ENCODE data around the gene RIN3.
"Not testable (repeated sequence)": the region's sequence is repeated elsewhere in the genome, so short reads cannot be mapped to it uniquely, and the experiment has no call there.

RIN3 gene

GRCh38 chr14:92627707-92628215, 114.2 kb downstream of the RIN3 start:
- DNase-seq = no peak

- DNase-seq = no peak
Observed at GRCh38 chr14:92628636-92629035, 115.1 kb downstream of the RIN3 start.

DNA sequence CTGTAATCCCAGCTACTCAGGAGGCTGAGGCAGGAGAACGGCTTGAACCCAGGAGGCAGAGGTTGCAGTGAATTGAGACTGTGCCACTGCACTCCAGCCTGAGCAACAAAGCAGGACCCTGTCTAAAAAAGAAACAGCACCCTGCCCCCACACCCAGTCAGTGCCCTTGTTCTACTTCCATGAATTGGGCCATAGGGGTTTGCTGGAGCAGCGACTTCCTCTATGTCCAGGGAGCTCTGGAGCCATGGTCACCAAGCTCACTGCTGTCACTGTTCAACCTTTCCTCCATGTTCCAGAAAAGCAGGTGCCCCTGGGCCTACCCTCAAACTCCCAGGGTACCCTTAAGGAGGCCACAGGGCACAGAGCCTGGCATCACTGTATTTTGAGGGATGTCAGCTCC, 116.8 kb downstream of the RIN3 start:
- DNase-seq = no peak

DNA sequence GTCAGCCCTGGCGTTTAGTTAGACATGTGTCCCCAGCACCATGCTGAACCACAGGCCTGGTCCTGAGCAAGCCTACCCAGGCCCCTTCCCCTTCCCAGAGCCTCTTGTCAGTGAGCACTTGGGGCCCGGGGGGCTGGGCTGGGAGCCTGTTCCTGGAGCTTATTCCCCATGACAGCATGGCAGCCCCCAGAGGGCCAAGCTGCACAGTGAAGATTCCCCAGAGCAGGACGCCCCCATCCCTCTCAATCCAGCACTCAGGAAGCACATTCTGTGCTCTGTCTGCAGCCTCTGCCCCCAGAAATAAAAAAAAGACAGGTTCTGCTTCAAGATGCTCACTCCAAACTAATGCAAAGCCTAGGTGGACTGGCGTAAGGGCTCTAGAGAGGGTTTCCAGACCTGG, 117.5 kb downstream of the RIN3 start:
- no peak for DNase-seq

DNA sequence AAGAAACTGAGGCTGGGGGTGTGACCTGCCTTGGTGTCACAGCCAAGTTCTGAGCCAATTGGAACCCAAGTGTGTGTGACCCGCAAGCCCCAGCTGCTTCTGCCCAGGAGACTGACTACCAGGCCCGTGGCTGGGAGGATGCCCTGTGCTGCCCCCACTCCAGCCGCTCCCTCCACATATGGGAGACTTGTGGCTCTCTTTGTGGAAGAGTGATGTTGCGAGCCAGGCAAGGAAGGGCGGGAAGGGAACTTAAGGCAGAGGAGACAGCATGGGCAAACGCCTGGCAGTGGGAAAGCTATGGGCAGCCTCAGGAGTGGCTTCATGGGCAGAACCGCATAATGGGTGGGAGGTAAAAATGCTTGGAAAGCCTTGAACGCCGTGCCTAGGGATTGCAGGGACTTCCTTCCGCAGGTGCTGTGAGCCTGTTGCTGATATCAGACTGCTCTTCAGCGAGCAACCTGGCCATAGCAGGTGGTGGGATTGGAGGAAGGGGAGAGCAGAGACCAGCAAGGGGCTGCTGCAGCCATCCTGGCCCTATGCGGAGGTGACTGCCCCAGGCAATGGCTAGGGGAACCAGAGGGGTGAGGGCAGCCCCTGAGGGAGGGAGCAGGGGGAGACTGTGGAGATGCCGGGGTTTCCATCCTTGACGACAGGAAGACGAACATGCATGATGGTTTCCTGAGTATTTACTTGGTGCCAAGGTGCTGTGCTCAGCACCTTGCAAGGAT, 119.1 kb downstream of the RIN3 start:
- DNase-seq = no peak

DNA sequence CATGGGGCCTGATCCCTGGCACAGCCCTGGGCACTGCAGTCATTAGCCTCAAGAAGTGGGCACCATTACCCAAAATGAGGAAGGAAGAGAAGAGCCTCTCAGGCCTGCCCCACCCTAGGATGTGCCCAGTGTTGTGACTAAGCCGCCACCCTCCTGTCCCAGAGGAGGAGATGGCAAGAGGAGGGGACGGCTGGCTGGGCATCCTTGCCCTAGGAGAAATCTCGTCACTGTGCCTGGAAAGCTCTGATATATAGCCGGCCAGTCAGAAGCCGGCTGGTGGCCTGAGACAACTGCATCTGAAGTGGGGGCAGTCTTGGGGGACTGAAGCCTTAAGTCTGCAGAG, 119.7 kb downstream of the RIN3 start:
- no peak for DNase-seq

- DNase-seq = no peak
Observed at GRCh38 chr14:92633724-92634123, 120.1 kb downstream of the RIN3 start.

GRCh38 chr14:92635031-92635430, 121.5 kb downstream of the RIN3 start:
- no peak for DNase-seq

DNA sequence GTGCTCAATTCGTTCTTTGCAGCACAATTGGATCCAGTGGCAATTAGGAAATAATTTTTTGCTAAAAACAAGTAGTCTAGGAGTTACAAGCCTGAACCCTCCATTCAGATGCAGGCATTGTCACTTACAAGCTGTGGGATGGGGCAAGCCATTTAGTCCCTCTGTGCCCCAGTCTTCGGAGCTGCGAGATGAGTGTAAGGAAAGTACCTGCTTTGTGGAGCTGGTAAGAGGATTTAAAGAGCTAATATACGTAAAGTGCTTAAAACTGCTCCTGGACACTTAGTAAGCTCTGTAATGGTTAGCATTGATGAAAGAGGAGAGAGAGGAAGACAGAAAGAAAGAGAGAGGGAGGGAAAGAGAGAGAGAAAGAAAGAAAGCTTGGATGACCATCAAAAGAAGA, 122.3 kb downstream of the RIN3 start:
- no peak for DNase-seq

- no peak for DNase-seq
Observed at GRCh38 chr14:92637228-92637627, 123.6 kb downstream of the RIN3 start.

DNA sequence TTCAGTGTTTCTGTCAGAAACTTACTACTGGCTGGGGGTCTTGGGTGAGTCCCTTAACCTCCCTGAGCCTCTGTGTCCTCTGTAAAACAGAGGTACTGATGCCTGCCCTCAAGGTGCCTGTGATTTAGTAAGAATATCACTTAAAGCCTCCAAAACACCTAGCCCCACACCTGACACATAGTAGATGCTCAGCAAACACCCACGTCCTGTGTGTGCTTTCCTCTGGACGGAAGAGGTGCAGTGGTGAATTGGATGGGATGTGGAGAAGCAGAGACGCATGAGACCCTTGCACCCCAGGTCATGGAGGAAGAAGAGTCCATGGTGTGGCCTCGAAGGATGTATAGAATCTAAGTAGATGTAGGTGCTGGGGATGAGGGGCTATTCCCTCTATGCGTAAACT, 124.3 kb downstream of the RIN3 start:
- no peak for DNase-seq

GRCh38 chr14:92638266-92638665, 124.7 kb downstream of the RIN3 start:
- no peak for DNase-seq

DNA sequence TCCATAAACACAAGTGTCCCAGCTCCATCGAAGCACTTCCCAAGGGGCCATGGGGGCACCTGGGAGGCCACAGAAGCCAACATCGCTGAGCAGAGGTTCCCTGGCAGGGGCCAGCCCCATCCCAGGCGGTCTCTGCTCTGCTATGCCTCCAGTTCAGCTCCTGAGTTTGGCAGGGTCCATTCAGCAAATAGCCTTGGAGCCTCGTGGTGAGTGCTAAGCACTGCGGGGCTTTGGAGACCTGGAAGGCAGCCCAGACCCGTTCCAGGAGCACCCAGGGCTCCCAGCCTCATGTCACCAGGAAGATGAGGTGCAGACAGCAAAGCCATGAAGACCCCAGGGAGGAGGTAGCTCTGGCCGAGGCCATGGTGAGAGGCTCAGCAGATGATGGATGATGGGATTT, 125.3 kb downstream of the RIN3 start:
- DNase-seq = no peak

GRCh38 chr14:92639472-92640117, 126.0 kb downstream of the RIN3 start:
- not testable (repeated sequence) for DNase-seq

- no peak for DNase-seq
Observed at GRCh38 chr14:92641306-92641705, 127.7 kb downstream of the RIN3 start.

GRCh38 chr14:92644171-92644969, 130.8 kb downstream of the RIN3 start:
- DNase-seq = no peak

DNA sequence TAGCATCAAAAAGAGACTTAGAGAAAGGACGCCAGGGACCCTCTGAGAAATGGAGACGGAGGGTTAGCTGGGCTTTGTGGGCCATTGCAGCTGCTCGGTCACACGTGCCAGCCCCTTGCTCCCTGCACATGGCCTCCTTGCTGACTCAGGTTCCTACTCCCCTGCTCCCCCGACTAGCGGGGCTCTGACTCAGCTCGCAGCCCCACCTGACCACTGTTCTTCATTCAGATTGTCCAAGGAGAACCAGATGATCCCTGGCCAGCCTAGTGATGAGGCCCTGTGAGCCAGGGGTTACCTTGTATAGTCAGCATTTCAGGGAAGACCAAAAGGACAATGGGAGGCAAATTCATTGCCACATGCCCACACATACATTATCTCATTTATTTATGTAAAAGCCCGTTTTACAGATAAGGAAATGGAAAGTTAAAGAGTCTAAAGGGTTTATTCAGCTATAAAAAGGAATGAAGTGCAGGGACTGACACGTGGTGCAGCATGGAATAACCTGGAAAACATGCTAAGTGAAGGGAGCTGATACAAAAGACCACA, 131.5 kb downstream of the RIN3 start:
- DNase-seq = no peak

DNA sequence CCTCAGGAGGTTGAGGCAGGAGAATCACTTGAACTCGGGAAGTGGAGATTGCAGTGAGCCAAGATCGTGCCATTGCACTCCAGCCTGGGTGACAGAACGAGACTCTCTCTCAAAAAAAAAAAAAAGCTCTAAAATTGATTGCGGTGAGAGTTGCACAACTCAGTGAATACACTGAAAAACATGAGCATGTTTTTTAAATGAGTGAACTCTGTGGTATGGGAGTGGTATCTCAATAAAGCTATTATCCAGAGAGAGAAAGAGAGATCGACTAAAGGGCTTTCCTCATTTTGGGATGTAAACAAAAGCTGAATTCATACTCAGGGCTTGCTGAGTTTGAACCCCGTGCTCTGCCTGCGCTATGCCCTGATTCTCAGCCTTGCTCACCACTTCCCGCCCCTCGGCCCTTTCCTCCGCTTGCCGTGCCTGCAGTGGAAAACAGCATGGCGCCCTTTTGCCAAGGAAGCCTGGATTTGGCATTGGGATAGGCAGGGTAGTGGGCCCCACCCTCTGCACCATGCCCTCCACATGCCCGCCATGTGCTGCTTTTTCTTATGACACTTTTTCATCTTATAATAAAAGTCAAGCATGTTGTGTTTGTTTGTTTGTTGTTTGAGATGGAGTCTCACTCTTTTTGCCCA, 132.4 kb downstream of the RIN3 start:
- DNase-seq = no peak

DNA sequence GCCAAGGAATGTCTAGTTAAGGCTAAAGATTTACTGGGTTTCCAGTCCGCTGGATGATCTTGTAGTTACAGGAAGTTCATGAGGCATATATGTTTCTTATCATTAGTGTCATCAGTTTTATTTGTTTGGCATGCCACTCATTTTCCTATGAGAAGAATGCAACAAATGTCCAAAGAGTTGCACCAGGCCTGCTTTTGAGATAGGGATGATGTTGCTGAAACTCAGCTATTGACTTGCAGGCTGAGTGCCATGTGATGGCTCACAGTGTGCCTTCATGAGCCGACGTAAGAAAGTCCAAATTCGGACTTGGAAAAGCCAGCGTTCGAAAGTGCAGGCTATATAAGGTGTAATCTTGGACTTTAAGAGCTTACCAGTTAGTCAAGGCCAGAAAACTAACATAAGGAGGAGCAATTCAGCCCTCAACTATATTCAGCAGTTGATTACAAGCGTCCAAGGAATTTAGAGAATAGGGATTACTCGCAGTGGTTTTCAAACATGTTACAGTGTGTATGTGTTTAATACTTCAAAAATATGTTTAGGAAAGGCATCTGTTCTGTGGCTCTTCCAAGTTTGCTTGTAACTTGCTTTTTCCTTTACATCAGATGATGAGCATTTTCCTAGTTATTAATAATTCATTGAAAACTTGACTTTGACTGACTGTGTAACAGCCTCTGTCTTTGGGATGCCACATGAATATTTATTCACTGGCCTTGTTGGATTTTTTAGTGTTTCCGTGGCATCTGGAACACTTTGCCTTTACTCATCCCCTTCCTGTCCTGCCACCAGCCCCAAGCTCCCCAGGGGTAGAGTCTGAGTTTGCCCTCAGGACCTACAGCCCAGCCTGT, 133.6 kb downstream of the RIN3 start:
- no peak for DNase-seq

DNA sequence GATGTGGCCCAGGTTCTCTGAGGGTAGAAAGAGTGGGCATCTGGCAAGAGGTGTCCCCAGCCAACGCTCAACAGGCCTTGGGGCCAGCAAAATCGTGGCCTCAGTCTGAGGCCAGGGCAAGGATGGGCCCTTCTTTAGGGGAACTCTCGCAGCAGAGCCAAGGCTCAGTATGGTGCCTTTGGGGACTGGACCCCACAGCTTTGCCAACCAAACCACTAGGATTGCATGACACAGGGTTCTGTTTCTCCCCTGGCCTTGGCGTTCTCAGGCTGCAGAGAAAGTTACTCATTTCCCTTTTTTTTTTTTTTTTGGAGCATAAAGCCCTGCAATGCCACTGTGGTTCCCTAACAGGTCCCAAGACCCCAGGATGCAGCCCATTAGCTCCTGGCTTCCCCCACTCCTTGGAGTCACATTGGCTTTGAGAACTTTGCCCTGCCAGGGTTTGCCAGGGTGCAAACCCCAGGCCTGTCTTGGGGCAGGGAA, 134.3 kb downstream of the RIN3 start:
- DNase-seq = no peak

DNA sequence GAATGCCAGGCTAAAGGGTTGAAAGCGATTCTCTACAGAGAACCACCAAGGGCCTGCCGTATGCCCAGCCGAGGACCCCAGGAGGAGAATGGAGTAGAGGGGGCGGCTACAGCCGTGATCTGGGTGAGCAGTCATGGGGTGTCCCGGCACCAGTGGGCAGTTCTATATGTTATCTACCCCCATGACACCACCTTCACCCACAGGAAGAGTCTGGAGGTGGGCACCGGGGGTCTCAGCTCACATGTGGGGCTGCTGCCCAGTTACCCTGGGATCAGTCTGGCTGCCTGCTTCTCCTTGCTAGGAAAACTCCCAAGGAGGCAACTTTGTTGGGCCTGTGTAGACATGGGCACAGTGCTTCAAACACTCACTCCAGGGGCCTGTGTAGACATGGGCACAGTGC, 135.5 kb downstream of the RIN3 start:
- DNase-seq = no peak

Measured in right kidney (tissue), 1 donor.